Central memory CD8-positive, alpha-beta T cell (primary cell): Measurements from ENCODE around the gene KCNS1.
A peak's percentile ranks its signal among the peaks of the same experiment; 100 is the strongest.

Experiments used
- ATAC-seq: fragments of 150-1000 bp; cut with Tn5 transposase; replicated peaks from 2 replicates; pipeline ENCODE4 v1.10.0; 2022; ENCODE audit warnings: mild to moderate bottlenecking, moderate FRiP score, moderate number of reproducible peaks; ENCODE audit not compliant: poor library complexity, severe bottlenecking; ENCODE audit errors: extremely low read depth
- DNase-seq, 2 donors: peaks; one replicate each; pipeline ENCODE4 v3.0.0; 2021; ENCODE audit warnings: low spot score in 2 of 2
- H3K27ac Mint-ChIP-seq: one replicate; pipeline ENCODE4 v1.8.0; 2022; ENCODE audit warnings: low read depth, mild to moderate bottlenecking, moderate library complexity, mixed read lengths
- H3K27me3 Mint-ChIP-seq: one replicate; pipeline ENCODE4 v1.8.0; 2022; ENCODE audit warnings: mixed read lengths
- H3K36me3 Mint-ChIP-seq: one replicate; pipeline ENCODE4 v1.8.0; 2022; ENCODE audit warnings: mild to moderate bottlenecking, moderate library complexity, mixed read lengths; ENCODE audit not compliant: insufficient read depth
- H3K4me1 Mint-ChIP-seq: one replicate; pipeline ENCODE4 v1.8.0; 2022; ENCODE audit warnings: mixed read lengths
- H3K4me3 Mint-ChIP-seq: one replicate; pipeline ENCODE4 v1.8.0; 2022; ENCODE audit warnings: mild to moderate bottlenecking, moderate library complexity, mixed read lengths
- H3K9me3 Mint-ChIP-seq: one replicate; pipeline ENCODE4 v1.8.0; 2022; ENCODE audit warnings: mixed read lengths

The KCNS1 gene

DNA sequence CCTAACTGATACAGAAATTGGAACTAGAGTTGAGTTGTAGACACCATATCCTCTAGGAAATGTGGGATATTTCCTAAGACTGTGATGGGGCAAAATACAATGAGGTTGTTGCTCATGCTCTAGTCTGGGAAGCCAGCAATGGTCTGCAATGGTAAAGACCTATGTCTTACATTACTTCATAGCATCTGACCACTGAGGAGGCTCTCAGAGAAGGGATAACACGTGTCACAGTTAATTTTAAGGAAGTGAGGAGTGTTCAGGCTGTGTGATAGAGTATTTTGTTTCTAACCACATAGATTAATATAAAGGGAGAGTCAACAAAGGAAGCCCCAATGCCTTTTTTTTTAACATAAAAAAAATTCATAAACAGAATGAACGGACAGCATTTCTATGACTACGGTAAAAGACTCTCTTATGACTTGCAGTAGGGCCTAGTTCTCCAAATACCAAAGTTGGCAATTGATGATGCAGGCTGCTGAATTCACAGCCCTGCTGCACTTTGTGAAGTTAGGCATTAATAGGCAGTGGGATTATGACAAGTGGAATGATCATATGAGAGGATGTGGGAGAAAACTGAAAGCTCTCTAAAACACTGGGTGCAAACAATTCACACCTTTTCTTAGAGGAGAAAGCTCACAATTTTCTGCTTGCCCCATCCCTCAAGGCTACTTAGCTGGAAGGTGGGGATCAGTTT, 13.7 kb downstream of the KCNS1 start:
- H3K27me3 Mint-ChIP-seq, result no peaks in the 10 kb centered on the region
- H3K4me1 Mint-ChIP-seq, result peaks cover 36% of the 10 kb centered on the region
- no peak overlapping the region for H3K4me3 Mint-ChIP-seq
- no peaks in the 10 kb centered on the region for H3K9me3 Mint-ChIP-seq
- ATAC-seq (no peak), DNase-seq (no peak)
- peaks cover 25% of the 10 kb centered on the region for H3K36me3 Mint-ChIP-seq
- H3K27ac Mint-ChIP-seq, result peak overlapping the region; percentile 5

DNA sequence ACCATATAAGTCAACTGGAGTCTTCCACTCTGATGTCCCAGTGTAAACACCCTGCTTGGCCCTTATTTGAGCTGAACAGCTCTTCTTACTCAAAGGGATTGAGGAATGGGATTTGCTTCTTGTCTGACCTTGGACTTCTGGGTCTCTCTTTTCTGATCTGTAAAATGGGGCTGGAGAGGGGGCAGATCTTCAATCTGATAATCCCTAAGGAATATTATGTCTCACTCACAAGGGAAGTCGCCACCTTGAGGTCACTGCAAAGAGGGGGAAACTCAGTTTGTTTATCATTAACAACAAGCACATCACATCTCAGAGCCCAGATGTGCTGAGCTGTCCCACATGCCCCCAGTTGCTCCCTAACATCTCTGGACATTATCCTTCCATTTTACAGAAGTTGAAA, 15.1 kb downstream of the KCNS1 start:
- Mint-ChIP-seq H3K27ac (no peak overlapping the region), H3K36me3 (peaks cover 37% of the 10 kb centered on the region)

DNA sequence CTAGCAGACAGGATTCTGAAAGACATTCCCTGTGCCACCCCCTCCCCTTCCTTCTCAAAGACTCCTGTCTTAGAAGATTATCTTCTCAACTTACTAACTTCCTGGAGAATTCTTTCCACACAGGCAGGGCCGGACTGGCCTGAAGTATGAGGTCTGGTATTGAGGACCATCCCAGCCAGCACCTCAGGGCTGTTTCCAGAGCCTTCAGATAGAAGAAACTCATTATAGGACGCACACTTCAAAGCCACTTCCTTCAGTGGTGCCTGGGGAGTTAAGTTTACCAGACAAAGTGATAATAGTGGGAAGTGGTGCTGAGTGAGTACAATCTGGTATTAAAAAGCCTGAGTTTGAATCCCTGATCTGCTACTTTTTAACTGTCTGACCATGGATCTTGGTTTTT, 15.6 kb downstream of the KCNS1 start:
- Mint-ChIP-seq H3K4me1 (peaks cover 36% of the 10 kb centered on the region), H3K4me3 (no peak overlapping the region), H3K36me3 (peaks cover 43% of the 10 kb centered on the region), H3K27me3 (no peaks in the 10 kb centered on the region), H3K9me3 (peaks cover 4% of the 10 kb centered on the region), H3K27ac (no peak overlapping the region)
- DNase-seq, result no peak
- no peak for ATAC-seq

More for the DNA sequence above, 15.1 kb downstream of the KCNS1 start:
- ATAC-seq (no peak), DNase-seq (no peak)
- peaks cover 4% of the 10 kb centered on the region for H3K9me3 Mint-ChIP-seq
- H3K4me1 Mint-ChIP-seq, result peaks cover 36% of the 10 kb centered on the region
- no peaks in the 10 kb centered on the region for H3K27me3 Mint-ChIP-seq
- H3K4me3 Mint-ChIP-seq, result no peak overlapping the region

DNA sequence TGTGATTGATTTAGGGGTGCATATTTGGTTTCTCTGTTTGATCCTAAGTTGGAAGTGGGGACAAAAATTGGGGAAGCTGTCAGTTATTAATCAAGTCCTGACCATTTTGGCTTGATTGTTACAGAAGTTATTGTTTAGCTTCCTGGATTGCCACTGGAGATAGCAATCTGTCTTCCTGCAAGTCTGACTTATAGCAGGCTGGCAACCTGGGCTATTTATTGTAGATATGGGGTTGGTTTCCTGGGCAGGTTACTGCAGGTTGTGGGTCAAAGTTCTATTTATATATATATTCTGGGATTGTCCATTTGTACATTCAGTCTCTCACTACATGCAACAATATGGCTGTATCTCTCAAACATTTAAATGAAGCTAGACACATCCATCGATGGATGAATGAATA, 17.8 kb downstream of the KCNS1 start:
- peaks cover 4% of the 10 kb centered on the region for H3K9me3 Mint-ChIP-seq

DNA sequence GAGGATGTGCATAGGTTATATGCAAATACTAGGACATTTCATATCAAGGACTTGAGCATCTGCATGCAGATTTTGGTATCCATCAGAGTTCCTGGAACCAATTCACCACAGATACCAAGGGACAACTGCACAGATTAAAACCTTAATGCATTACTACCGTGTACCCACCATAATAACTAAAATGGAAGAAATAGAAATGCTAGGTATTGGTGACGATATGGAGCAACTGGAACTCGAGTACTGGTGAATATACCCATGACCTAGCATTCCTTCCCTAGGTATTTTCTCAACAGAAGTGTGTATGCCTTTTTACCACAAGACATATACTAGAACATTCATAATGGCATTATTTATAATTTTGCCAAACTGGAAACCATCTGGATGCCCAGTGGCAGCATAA, 18.5 kb downstream of the KCNS1 start:
- H3K27ac Mint-ChIP-seq, result no peak overlapping the region
- no peaks in the 10 kb centered on the region for H3K27me3 Mint-ChIP-seq
- H3K36me3 Mint-ChIP-seq, result peaks cover 63% of the 10 kb centered on the region
- no peak for DNase-seq
- peaks cover 28% of the 10 kb centered on the region for H3K4me1 Mint-ChIP-seq
- no peak overlapping the region for H3K4me3 Mint-ChIP-seq
- ATAC-seq, result no peak
- peaks cover 4% of the 10 kb centered on the region for H3K9me3 Mint-ChIP-seq

More for the DNA sequence above, 17.8 kb downstream of the KCNS1 start:
- DNase-seq (no peak), ATAC-seq (no peak)
- Mint-ChIP-seq H3K36me3 (peaks cover 60% of the 10 kb centered on the region), H3K4me3 (no peak overlapping the region), H3K4me1 (peaks cover 35% of the 10 kb centered on the region), H3K27me3 (no peaks in the 10 kb centered on the region), H3K27ac (no peak overlapping the region)

DNA sequence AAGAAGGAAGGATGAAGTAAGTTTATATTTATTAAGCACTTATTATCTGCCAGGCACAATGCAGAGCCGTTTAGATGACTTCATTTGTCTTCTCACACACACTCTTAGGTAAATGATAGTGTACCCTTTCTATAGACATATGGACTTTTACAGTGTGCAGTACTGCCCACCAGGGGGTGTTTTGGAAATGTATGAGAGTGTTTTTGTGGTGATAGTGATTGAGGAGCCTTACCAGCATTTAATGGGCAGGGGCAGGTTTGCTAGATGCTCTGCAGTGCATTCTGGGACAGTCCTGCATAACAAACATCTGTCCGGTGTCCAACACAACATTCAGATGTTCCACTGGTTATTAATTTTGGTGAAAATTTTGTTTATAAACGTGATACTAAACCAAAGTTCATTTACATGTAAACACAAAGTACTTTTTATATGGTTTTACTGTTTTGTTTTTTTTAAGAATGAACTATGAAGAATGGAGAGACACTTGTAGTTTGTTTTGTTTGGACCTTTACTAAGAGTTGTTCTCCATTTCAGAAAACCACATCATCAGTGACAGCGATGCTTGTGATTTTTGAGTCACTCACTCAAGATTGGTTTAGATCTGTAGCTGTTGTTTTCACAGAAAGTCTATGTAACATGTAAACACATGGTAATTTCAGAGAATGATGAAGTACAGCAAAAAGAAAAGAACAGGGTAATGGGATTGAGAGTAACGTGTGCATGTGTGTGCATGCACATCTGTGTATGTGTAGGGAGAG, 19.9 kb downstream of the KCNS1 start:
- Mint-ChIP-seq H3K27ac (peak overlapping the region; percentile 7), H3K9me3 (peaks cover 4% of the 10 kb centered on the region), H3K36me3 (peaks cover 71% of the 10 kb centered on the region), H3K4me3 (no peak overlapping the region), H3K4me1 (peaks cover 14% of the 10 kb centered on the region), H3K27me3 (no peaks in the 10 kb centered on the region)
- ATAC-seq (no peak), DNase-seq (no peak)

DNA sequence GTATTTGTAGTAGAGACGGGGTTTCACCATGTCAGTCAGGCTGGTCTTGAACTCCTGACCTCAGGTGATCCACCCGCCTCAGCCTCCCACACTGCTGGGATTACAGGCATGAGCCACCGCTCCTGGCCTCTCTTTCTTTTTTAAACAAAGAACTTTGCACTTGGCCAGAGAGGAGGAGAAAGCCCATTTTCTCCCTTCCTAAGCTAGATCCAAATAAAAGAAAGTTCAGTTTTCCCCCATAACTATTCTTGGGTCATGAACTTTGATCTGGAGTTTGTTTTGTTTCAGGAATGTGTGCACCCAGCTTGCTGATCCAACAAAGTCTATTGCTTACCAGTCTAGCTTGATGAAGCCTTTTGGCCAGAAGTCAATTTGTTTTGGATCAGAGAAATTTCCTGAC, 23.4 kb downstream of the KCNS1 start:
- H3K36me3 Mint-ChIP-seq, result peaks cover 80% of the 10 kb centered on the region
- no peak overlapping the region for H3K4me3 Mint-ChIP-seq
- DNase-seq, result no peak
- H3K27me3 Mint-ChIP-seq, result no peaks in the 10 kb centered on the region
- no peak for ATAC-seq
- H3K27ac Mint-ChIP-seq, result no peak overlapping the region
- peaks cover 20% of the 10 kb centered on the region for H3K4me1 Mint-ChIP-seq
- peaks cover 4% of the 10 kb centered on the region for H3K9me3 Mint-ChIP-seq

DNA sequence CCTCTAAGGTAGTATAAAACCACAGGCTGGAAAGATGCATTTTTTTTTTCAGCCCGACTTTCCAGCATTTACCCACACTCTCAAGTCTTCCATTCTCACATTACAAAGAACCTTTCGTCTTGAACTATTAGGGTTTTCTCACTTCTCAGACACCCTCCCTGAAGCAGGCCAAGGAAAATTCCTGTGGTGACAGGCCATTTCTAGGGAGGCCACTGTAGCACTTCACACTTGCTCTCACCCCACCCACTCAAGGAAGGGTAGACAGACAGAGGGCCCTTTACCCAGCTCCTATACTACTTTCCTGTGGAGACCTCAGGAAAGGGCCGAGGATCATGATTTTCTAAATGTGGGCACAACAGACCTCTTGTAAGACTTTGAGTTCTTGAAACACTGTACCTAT, 27.7 kb downstream of the KCNS1 start:
- H3K4me1 Mint-ChIP-seq, result peaks cover 57% of the 10 kb centered on the region
- no peaks in the 10 kb centered on the region for H3K9me3 Mint-ChIP-seq
- no peak overlapping the region for H3K4me3 Mint-ChIP-seq
- H3K27ac Mint-ChIP-seq, result peak overlapping the region; percentile 65
- ATAC-seq (no peak), DNase-seq (no peak)
- peaks cover 75% of the 10 kb centered on the region for H3K36me3 Mint-ChIP-seq
- H3K27me3 Mint-ChIP-seq, result no peaks in the 10 kb centered on the region

DNA sequence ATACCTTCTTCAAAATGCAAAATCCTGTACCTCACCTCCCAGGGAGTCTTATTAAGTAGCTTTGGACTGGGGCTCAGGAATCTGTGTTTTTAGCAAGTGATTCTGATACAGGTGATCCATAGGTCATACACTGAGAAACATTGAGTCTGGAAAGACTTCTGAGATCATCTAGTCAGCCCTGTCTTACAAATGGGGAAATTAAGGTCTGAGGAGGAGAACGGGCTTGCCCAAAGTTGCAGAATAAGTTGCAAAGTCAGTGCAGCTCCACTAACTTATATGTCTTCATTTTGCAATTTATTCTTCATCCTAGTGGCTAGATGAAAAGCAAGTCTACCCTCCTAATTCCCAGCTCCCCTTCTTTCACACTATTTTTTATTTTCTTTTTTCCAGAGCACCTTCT, 28.9 kb downstream of the KCNS1 start:
- DNase-seq (no peak), ATAC-seq (no peak)
- H3K4me3 Mint-ChIP-seq, result no peak overlapping the region
- peak overlapping the region; percentile 65 for H3K27ac Mint-ChIP-seq
- peaks cover 65% of the 10 kb centered on the region for H3K4me1 Mint-ChIP-seq
- H3K36me3 Mint-ChIP-seq, result peaks cover 76% of the 10 kb centered on the region
- H3K9me3 Mint-ChIP-seq, result no peaks in the 10 kb centered on the region
- no peaks in the 10 kb centered on the region for H3K27me3 Mint-ChIP-seq

DNA sequence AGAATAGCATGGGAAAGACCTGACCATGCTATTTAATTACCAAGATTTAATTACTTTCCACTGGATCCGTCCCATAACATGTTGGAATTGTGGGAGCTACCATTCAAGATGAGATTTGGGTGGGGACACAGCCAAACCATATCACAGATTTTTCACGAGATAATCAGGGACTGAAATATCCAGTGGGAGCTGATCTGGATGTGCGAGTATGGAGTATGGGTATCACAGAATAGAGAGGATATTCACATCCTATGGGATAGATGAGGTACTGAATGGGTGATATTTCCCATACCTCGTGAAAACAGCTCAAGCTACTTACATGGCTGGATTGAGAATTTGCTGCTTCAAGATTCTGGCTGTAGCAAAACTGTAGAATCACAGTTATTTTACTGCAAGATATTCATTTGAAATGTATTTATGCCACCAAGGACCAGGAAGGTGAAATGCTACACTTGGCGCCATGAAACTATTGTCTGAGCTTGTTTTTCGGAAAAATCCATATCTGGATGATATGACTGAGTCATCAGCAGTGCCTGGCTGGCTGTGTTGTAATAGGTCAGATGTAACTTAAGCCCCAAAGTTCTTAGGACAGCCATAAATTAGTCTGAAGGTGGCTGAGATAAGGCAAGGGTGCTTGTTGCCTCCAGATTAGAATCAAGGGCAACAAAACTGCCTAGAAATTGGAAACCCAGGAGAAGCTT, 29.8 kb downstream of the KCNS1 start:
- peaks cover 75% of the 10 kb centered on the region for H3K36me3 Mint-ChIP-seq
- ATAC-seq (no peak), DNase-seq (no peak)
- H3K27me3 Mint-ChIP-seq, result no peaks in the 10 kb centered on the region
- peaks cover 74% of the 10 kb centered on the region for H3K4me1 Mint-ChIP-seq
- no peak overlapping the region for H3K4me3 Mint-ChIP-seq
- no peaks in the 10 kb centered on the region for H3K9me3 Mint-ChIP-seq
- no peak overlapping the region for H3K27ac Mint-ChIP-seq

DNA sequence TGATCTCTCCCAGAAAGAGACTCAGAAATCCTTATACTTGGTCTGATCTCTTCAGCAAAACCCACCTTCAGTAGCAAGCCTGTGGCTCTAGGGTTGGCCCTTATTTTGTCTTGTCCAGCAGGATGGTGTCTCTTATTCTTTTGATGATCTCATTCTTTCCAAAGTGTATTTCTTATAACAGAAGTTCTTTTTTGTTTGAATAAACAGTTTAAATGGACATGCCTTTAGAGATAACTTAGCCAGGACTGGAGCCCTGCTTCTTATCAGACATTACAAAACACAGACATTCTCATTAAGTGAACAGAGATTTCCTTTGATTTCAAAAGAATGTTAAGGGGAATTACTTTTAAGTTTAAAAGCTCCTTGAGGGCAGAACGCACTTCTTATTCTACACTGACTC, 31.7 kb downstream of the KCNS1 start:
- ATAC-seq (no peak), DNase-seq (no peak)
- Mint-ChIP-seq H3K9me3 (no peaks in the 10 kb centered on the region), H3K4me1 (peaks cover 86% of the 10 kb centered on the region), H3K27me3 (no peaks in the 10 kb centered on the region), H3K27ac (peak overlapping the region; percentile 80), H3K4me3 (no peak overlapping the region), H3K36me3 (peaks cover 75% of the 10 kb centered on the region)

DNA sequence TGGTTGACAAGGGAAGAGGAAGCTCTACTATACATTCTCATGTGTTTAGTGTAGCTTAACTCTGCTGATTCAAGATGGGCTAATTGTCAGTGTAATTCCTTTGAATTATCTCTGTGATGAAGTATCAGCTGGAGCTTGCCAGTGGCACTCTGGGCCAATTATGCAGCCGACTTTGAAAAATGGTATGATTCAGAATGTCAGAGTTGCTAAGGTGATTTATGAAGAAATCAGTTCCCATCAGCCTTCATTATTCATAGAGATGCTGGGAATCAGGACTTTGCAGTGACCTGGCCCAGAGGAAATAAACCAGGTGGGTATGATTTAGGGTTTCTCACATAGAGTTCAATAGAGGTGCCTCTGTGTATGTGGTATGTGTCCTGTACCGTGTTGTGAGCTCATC, 33.4 kb downstream of the KCNS1 start:
- H3K9me3 Mint-ChIP-seq, result no peaks in the 10 kb centered on the region
- ATAC-seq (no peak), DNase-seq (no peak)
- no peak overlapping the region for H3K4me3 Mint-ChIP-seq
- H3K36me3 Mint-ChIP-seq, result peaks cover 78% of the 10 kb centered on the region
- peaks cover 80% of the 10 kb centered on the region for H3K4me1 Mint-ChIP-seq
- no peaks in the 10 kb centered on the region for H3K27me3 Mint-ChIP-seq
- H3K27ac Mint-ChIP-seq, result peak overlapping the region; percentile 23

DNA sequence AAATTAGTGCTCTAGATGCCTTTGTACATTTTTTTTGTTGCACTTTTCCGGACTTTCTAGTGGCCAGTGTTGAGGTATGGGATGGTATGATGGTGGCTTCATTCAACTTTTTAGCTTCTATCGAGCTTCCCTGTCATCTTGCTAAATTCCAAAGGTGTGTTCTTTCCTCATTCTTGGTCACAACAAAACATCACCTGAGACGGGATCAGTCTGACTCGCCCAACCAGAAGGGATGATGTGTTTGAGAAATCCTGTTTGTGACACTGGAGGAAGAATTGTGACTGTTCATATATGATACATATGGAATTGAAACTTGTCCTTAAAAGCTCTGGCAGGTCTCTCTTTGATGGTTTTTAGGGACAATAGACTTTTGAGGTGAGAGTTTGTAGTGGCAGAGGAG, 33.8 kb downstream of the KCNS1 start:
- H3K27me3 Mint-ChIP-seq, result no peaks in the 10 kb centered on the region
- H3K9me3 Mint-ChIP-seq, result no peaks in the 10 kb centered on the region
- no peak for DNase-seq
- H3K4me1 Mint-ChIP-seq, result peaks cover 81% of the 10 kb centered on the region
- H3K27ac Mint-ChIP-seq, result peak overlapping the region; percentile 23
- peaks cover 79% of the 10 kb centered on the region for H3K36me3 Mint-ChIP-seq
- H3K4me3 Mint-ChIP-seq, result no peak overlapping the region
- ATAC-seq, result no peak
